Measurements from ENCODE around the gene AUTS2.

- TF ChIP-seq CTCF (IDR thresholded peaks at IDR 0.05; ENCODE audit: low read depth, low read length, missing input control) (no peak), MAX (IDR thresholded peaks at IDR 0.05) (no peak), RAD21 (IDR thresholded peaks at IDR 0.05) (no peak), GABPA (IDR thresholded peaks at IDR 0.05 in 1 of 2, conservative IDR thresholded peaks at IDR 0.05 in 1 of 2) (no peak), JUND (IDR thresholded peaks at IDR 0.05) (no peak), EGR1 (IDR thresholded peaks at IDR 0.05; ENCODE audit: low read depth in 2 of 2) (no peak), TAF1 (conservative IDR thresholded peaks at IDR 0.05) (no peak)
Measured at GRCh38 chr7:70028620-70029019, 430.3 kb downstream of the AUTS2 start.
